Activated T-helper 2 cell treated with anti-CD3 and anti-CD28 coated beads, Interferon-gamma antibody, Interleukin-2, Interleukin-4, amounts not matched to agents 10 μg/mL and 5 μg/mL and 100 μg/mL, durations not matched to agents 14 hours and 24 hours and 36 hours (primary cell): ENCODE measurements around the gene APOL6. TPM values are rescaled to one million over a fixed set of nuclear protein-coding genes. Genes with fewer than 3 reads are reported as not detected.
A peak's percentile ranks its signal among the peaks of the same experiment; 100 is the strongest.

Experiments
- DNase-seq: peaks from one replicate; pipeline ENCODE4 v3.0.0; 2021; ENCODE audit warnings: low spot score
- H3K27ac Mint-ChIP-seq: one replicate; pipeline ENCODE4 v1.8.0; 2021; ENCODE audit warnings: mixed read lengths
- H3K27me3 Mint-ChIP-seq: one replicate; pipeline ENCODE4 v1.8.0; 2021; ENCODE audit warnings: low read depth, mixed read lengths
- H3K36me3 Mint-ChIP-seq: one replicate; pipeline ENCODE4 v1.8.0; 2021; ENCODE audit warnings: low read depth, mixed read lengths
- H3K4me1 Mint-ChIP-seq: one replicate; pipeline ENCODE4 v1.8.0; 2021; ENCODE audit warnings: low read depth, mixed read lengths
- H3K4me3 Mint-ChIP-seq: one replicate; pipeline ENCODE4 v1.8.0; 2021; ENCODE audit warnings: low read depth, mild to moderate bottlenecking, moderate library complexity, mixed read lengths
- H3K9me3 Mint-ChIP-seq: one replicate; pipeline ENCODE4 v1.8.0; 2021; ENCODE audit warnings: mixed read lengths
- intact Hi-C: fragments of 100-400 bp; cut with micrococcal nuclease; formaldehyde crosslinking; loops from one replicate; pipeline ENCODE4 v1.15.1; 2023
- total RNA-seq: library from RNA; stranded (reverse); gene quantifications from 2 replicates; pipeline ENCODE4 v1.2.3, GENCODE V29; 2022

APOL6 gene, protein sequence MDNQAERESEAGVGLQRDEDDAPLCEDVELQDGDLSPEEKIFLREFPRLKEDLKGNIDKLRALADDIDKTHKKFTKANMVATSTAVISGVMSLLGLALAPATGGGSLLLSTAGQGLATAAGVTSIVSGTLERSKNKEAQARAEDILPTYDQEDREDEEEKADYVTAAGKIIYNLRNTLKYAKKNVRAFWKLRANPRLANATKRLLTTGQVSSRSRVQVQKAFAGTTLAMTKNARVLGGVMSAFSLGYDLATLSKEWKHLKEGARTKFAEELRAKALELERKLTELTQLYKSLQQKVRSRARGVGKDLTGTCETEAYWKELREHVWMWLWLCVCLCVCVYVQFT
- 21.2 and 21.9 TPM in 2 replicates for total RNA-seq

GRCh38 chr22:35648066-35649025, at the start of gene APOL6:
TSS of gene APOL6 (plus strand) at chr22:35648446. CDS start at chr22:35656426, 7,980 bp downstream.
- peak within 1 kb of the TSS; percentile 100 for H3K27ac Mint-ChIP-seq
- H3K4me1 Mint-ChIP-seq: peaks cover 21% of the 10 kb centered on the region
- peak; percentile 69 for DNase-seq
- peaks cover 44% of the 10 kb centered on the region for H3K36me3 Mint-ChIP-seq
- intact Hi-C loops: loop anchor here (1.0 to 5.0 kb wide), 5 partner anchors 13 to 590 kb away; partner anchors contain the start of gene APOL2
- peak within 1 kb of the TSS; percentile 99 for H3K4me3 Mint-ChIP-seq
- H3K9me3 Mint-ChIP-seq: peaks cover 4% of the 10 kb centered on the region
- H3K27me3 Mint-ChIP-seq: no peaks in the 10 kb centered on the region

DNA sequence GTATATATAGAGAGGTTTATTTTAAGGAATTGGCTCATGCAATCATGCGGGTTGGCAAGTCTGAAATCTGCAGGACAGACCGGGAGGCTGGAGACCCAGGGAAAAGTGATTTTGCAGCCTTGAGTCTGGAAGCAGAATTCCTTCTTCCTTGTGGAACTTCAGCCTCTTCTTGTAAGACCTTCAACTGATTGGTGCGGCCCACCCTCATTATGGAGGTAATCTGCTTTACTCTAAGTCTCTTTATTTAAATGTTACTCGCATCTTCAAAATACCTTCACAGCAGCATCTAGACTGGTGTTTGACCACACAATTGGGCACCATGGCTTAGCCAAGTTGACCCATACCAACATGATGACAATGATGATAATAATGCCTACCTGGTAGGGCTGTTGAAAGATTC, 48.9 kb upstream of the APOL6 start:
- DNase-seq: no peak
- Mint-ChIP-seq H3K4me3 (no peak overlapping the region), H3K27me3 (no peaks in the 10 kb centered on the region), H3K27ac (no peak overlapping the region), H3K4me1 (peaks cover 8% of the 10 kb centered on the region), H3K36me3 (no peaks in the 10 kb centered on the region), H3K9me3 (no peaks in the 10 kb centered on the region)
- intact Hi-C loops: no loop called here

- Mint-ChIP-seq H3K36me3 (no peaks in the 10 kb centered on the region), H3K27me3 (no peaks in the 10 kb centered on the region), H3K27ac (no peak overlapping the region), H3K4me1 (peaks cover 18% of the 10 kb centered on the region), H3K9me3 (no peaks in the 10 kb centered on the region), H3K4me3 (no peak overlapping the region)
- intact Hi-C loops: no loop called here
- no peak for DNase-seq
Observed at GRCh38 chr22:35600476-35600875, 47.8 kb upstream of the APOL6 start.

DNA sequence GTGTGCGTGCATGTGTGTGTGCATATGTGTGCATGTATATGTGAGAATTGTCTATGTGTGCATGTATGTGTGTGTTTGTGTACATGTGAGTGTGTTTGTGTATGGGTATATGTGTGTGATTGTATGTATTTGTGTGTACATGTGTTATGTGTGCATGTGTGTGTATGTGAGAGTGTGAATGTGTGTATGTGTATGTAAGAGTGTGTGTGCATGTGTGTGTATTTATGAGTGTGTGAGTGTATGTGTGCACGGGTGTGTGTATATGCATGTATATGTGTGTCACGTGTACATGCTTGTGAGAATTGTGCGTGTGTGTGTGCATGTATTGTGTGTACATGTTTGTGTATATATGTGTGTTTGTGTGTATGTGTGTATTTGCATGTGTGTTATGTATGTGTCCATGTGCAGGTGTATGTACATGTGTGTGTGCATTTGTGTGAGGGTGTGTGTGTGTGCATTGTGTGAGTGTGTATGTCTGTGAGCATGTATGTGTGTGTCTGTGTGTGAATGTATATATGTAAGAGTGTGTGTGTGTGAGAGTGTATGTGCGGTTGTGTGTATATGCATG, 47.1 kb upstream of the APOL6 start:
- no peaks in the 10 kb centered on the region for H3K27me3 Mint-ChIP-seq
- no peak for DNase-seq
- H3K9me3 Mint-ChIP-seq: no peaks in the 10 kb centered on the region
- H3K36me3 Mint-ChIP-seq: no peaks in the 10 kb centered on the region
- no peak overlapping the region for H3K4me3 Mint-ChIP-seq
- no peak overlapping the region for H3K27ac Mint-ChIP-seq
- peaks cover 21% of the 10 kb centered on the region for H3K4me1 Mint-ChIP-seq
- intact Hi-C loops: no loop called here

DNA sequence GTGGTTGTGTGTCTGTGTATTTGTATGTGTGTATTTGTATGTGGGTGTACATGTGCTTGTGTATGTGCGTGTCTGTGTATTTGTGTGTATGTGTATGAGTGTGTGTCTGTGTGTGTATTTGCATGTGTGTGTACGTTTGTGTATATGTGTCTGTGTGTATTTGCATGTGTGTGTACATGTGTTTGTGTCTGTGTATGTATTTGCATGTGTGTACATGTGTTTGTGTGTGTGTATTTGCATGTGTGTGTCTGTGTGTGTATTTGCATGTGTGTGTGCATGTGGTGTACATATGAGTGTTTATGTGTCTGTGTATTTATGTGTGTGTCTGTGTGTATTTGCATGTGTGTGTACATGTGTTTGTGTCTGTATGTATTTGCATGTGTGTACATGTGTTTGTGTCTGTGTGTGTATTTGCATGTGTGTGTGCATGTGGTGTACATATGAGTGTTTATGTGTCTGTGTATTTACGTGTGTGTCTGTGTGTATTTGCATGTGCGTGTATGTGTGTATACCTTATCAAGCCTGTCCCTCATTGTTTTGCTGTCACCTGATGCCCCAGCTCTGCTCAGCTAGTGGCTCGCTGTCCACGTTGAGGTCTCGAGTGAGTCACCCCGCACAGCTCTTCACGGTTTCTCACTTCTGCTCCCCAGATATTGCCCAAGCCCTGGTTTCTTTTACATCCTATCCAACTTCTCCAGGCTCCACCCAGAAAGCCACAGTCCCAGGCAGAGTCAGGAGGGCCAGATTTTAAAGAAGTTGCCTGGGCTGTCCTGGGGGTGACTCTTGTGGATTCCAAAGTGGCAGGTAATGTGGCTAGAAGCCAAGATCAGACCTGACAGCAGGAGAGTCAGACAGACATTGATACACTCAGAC, 46.3 kb upstream of the APOL6 start:
- H3K9me3 Mint-ChIP-seq: no peaks in the 10 kb centered on the region
- H3K27me3 Mint-ChIP-seq: peaks cover 2% of the 10 kb centered on the region
- intact Hi-C loops: no loop called here
- H3K4me1 Mint-ChIP-seq: peaks cover 25% of the 10 kb centered on the region
- no peak overlapping the region for H3K27ac Mint-ChIP-seq
- H3K36me3 Mint-ChIP-seq: no peaks in the 10 kb centered on the region
- H3K4me3 Mint-ChIP-seq: no peak overlapping the region
- DNase-seq: no peak

DNA sequence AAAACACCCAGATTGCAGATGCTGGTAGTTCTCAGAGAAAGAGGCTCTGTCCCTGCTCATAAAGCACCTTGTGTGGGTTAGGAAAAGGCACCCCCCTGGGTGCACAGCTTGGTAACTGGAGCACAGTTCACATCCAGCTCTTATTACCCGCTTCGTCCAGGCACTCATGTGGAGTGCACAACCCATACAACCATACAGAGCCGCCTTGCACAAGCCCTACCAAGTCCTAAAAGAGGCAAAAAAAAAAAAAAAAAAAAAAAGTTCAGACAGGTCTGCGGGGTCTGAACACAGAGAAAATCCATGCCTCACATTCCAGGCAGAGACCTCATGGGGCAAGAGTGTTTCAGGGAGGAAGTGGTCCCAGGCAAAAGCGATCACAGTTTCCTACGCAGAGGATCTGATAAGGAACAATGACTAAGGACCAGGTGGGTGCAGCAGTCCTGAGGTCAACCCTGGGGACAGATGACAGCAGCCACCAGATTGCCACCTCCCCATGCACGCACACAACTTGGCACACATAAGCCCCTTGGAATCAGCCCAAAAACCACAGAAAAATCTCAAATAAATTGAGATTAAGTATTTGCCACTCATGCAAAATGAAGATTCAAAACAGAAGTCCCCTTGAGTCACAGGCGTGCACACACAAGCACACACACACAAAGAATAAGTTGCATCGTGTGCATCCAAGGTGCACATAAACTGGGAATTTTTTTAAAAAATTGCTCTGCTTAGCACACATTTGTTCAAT, 43.5 kb upstream of the APOL6 start:
- Mint-ChIP-seq H3K4me3 (no peak overlapping the region), H3K27ac (no peak overlapping the region)
- intact Hi-C loops: loop anchor here (1.0 to 2.0 kb wide), 2 partner anchors 8 to 26 kb away; no protein-coding TSS in a partner anchor

GRCh38 chr22:35605369-35605680, 42.9 kb upstream of the APOL6 start:
- Mint-ChIP-seq H3K4me3 (no peak overlapping the region), H3K27ac (no peak overlapping the region), H3K27me3 (peaks cover 14% of the 10 kb centered on the region), H3K36me3 (no peaks in the 10 kb centered on the region), H3K9me3 (no peaks in the 10 kb centered on the region), H3K4me1 (peaks cover 25% of the 10 kb centered on the region)
- DNase-seq: no peak
- intact Hi-C loops: loop anchor here (2.0 kb wide), 1 partner anchor 25 kb away; no protein-coding TSS in a partner anchor

More for the DNA sequence above, 43.5 kb upstream of the APOL6 start:
- H3K36me3 Mint-ChIP-seq: no peaks in the 10 kb centered on the region
- no peak for DNase-seq
- peaks cover 25% of the 10 kb centered on the region for H3K4me1 Mint-ChIP-seq
- H3K9me3 Mint-ChIP-seq: no peaks in the 10 kb centered on the region
- H3K27me3 Mint-ChIP-seq: peaks cover 14% of the 10 kb centered on the region

- no peak for DNase-seq
- intact Hi-C loops: loop anchor here (2.0 kb wide), 1 partner anchor 25 kb away; no protein-coding TSS in a partner anchor
- Mint-ChIP-seq H3K36me3 (no peaks in the 10 kb centered on the region), H3K27ac (no peak overlapping the region), H3K27me3 (peaks cover 14% of the 10 kb centered on the region), H3K4me3 (no peak overlapping the region), H3K4me1 (peaks cover 28% of the 10 kb centered on the region), H3K9me3 (no peaks in the 10 kb centered on the region)
Observed at GRCh38 chr22:35605851-35606481, 42.3 kb upstream of the APOL6 start.

- no peak for DNase-seq
- Mint-ChIP-seq H3K36me3 (no peaks in the 10 kb centered on the region), H3K4me3 (no peak overlapping the region), H3K4me1 (peaks cover 38% of the 10 kb centered on the region), H3K27me3 (peaks cover 14% of the 10 kb centered on the region), H3K27ac (no peak overlapping the region), H3K9me3 (no peaks in the 10 kb centered on the region)
- intact Hi-C loops: no loop called here
Observed at GRCh38 chr22:35606916-35607315, 41.3 kb upstream of the APOL6 start.

DNA sequence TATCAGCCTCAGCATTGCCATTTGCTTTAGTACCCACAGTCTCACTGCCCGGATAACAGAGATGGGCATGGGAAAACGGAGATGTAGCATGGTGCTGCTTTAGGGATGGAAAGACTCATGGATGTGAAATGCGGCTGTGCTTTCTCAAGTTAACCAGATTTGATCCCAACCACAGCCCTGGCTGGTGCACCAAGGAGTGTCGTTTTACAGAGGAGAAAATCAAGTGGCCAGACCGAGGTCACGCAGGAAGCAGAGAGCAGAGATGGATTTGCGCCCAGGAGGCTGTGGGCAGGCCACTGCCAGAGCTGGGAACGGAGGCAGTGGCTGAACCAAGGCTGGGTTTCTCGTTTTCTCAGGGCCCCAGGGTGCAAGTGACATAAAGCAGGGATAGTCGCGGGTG, 40.2 kb upstream of the APOL6 start:
- peaks cover 14% of the 10 kb centered on the region for H3K27me3 Mint-ChIP-seq
- H3K4me3 Mint-ChIP-seq: no peak overlapping the region
- no peak for DNase-seq
- H3K36me3 Mint-ChIP-seq: no peaks in the 10 kb centered on the region
- no peak overlapping the region for H3K27ac Mint-ChIP-seq
- H3K9me3 Mint-ChIP-seq: no peaks in the 10 kb centered on the region
- intact Hi-C loops: no loop called here
- peaks cover 40% of the 10 kb centered on the region for H3K4me1 Mint-ChIP-seq

GRCh38 chr22:35609261-35609660, 39.0 kb upstream of the APOL6 start:
- no peaks in the 10 kb centered on the region for H3K36me3 Mint-ChIP-seq
- intact Hi-C loops: no loop called here
- no peaks in the 10 kb centered on the region for H3K9me3 Mint-ChIP-seq
- H3K27me3 Mint-ChIP-seq: peaks cover 14% of the 10 kb centered on the region
- H3K4me1 Mint-ChIP-seq: peaks cover 36% of the 10 kb centered on the region
- H3K27ac Mint-ChIP-seq: no peak overlapping the region
- H3K4me3 Mint-ChIP-seq: no peak overlapping the region
- no peak for DNase-seq
